H1 (cell line): ENCODE results near the gene UBE4B. TPM values are rescaled to one million over a fixed set of nuclear protein-coding genes. Genes with fewer than 3 reads are reported as not detected.

Experiments used
- CTCF ChIA-PET: fragments of 300-600 bp; sonication (Branson Sonifier 250); formaldehyde crosslinking; loops from one replicate; lab custom pipeline; 2021; ENCODE audit not compliant: partially characterized antibody; lab: Charles Lee
- POLR2A ChIA-PET: fragments of 300-600 bp; sonication (Branson Sonifier 250); formaldehyde crosslinking; loops from one replicate; lab custom pipeline; 2021; ENCODE audit warnings: inconsistent platforms; ENCODE audit not compliant: partially characterized antibody; lab: Charles Lee
- DNase-seq, 2 experiments: peaks; one replicate each; pipeline versions ENCODE4 v3.0.0 to v3.0.0-alpha.2; 2010 to 2022; ENCODE audit warnings: low spot score in 2 of 2, low read depth in 1 of 2, mixed read lengths in 1 of 2
- FAIRE-seq: peaks from 2 replicates; lab custom pipeline; 2011; peaks lifted over from hg19 to GRCh38; lab: Jason Lieb, UNC
- H2AFZ ChIP-seq: 2 replicates; pipeline ENCODE4 v1.8.1; 2012; ENCODE audit warnings: low read length, inconsistent platforms
- H2AK5ac ChIP-seq: 2 replicates; pipeline ENCODE4 v1.6.1; 2013; ENCODE audit warnings: low read depth, low read length
- H2BK120ac ChIP-seq: replicated peaks from 2 replicates; pipeline ENCODE3; 2013; ENCODE audit warnings: low read depth, low read length, inconsistent platforms
- H2BK12ac ChIP-seq: 2 replicates; pipeline ENCODE4 v1.6.1; 2013; ENCODE audit warnings: low read depth, low read length
- H2BK15ac ChIP-seq: 2 replicates; pipeline ENCODE4 v1.6.1; 2013; ENCODE audit warnings: low read length
- H2BK20ac ChIP-seq: 2 replicates; pipeline ENCODE4 v1.6.1; 2013; ENCODE audit warnings: low read length
- H2BK5ac ChIP-seq: 2 replicates; pipeline ENCODE4 v1.6.1; 2013; ENCODE audit warnings: low read depth, low read length
- H3K14ac ChIP-seq: 2 replicates; pipeline ENCODE4 v1.6.1; 2013; ENCODE audit warnings: inconsistent platforms; ENCODE audit not compliant: insufficient read length
- H3K18ac ChIP-seq: 2 replicates; pipeline ENCODE4 v1.6.1; 2013; ENCODE audit warnings: low read length; ENCODE audit errors: extremely low read depth
- H3K23ac ChIP-seq: 2 replicates; pipeline ENCODE4 v1.6.1; 2013; ENCODE audit warnings: inconsistent platforms; ENCODE audit not compliant: insufficient read length
- H3K23me2 ChIP-seq: 2 replicates; pipeline ENCODE4 v1.6.1; 2013; ENCODE audit warnings: low read depth, low read length
- H3K27ac ChIP-seq: 2 replicates; pipeline ENCODE4 v1.6.1; 2011; ENCODE audit warnings: low read depth, low read length, inconsistent platforms
- H3K27me3 ChIP-seq, 4 experiments: replicated peaks in 1 of 4; 1 replicate in 1 of 4; 2 replicates in 3 of 4; pipeline versions ENCODE4 v1.6.1 to v1.8.1; 2011 to 2013; ENCODE audit warnings: low read length in 3 of 4, mild to moderate bottlenecking in 3 of 4, inconsistent platforms in 2 of 4, mixed read lengths in 2 of 4, moderate library complexity in 1 of 4; ENCODE audit not compliant: control insufficient read depth in 3 of 4, insufficient read depth in 3 of 4; ENCODE audit errors: extremely low read depth in 1 of 4
- H3K36me3 ChIP-seq, 4 experiments: 2 replicates each; pipeline versions ENCODE4 v1.6.1 to v1.8.1; 2011 to 2013; ENCODE audit warnings: mild to moderate bottlenecking in 4 of 4, low read length in 3 of 4, moderate library complexity in 2 of 4, control low read depth in 1 of 4, inconsistent platforms in 1 of 4; ENCODE audit not compliant: insufficient read depth in 4 of 4, control insufficient read depth in 2 of 4
- H3K4ac ChIP-seq: replicated peaks from 2 replicates; pipeline ENCODE3; 2013; ENCODE audit warnings: low read length, low read depth, mixed read lengths, inconsistent platforms; ENCODE audit not compliant: insufficient read length
- H3K4me1 ChIP-seq, 4 experiments: replicated peaks in 1 of 4; 1 replicate in 1 of 4; 2 replicates in 3 of 4; pipeline versions ENCODE4 v1.6.1 to v1.8.1; 2011 to 2013; ENCODE audit warnings: low read length in 3 of 4, inconsistent platforms in 2 of 4, mixed read lengths in 1 of 4; ENCODE audit not compliant: insufficient read depth in 4 of 4, control insufficient read depth in 3 of 4
- H3K4me2 ChIP-seq, 2 experiments: 2 replicates each; pipeline versions ENCODE4 v1.6.1 to v1.8.1; 2011 to 2013; ENCODE audit warnings: low read depth in 2 of 2, low read length in 2 of 2, control low read depth in 1 of 2, inconsistent platforms in 1 of 2, mild to moderate bottlenecking in 1 of 2; ENCODE audit not compliant: insufficient read depth in 1 of 2
- H3K4me3 ChIP-seq, 4 experiments: fragments of 200-600, 300-600 bp in 1 of 4; sonication (generic), shearing (Covaris generic), sonication (Bioruptor Twin) in 1 of 4; 2 replicates each; pipeline versions ENCODE4 v1.5.1 to v1.8.1; 2011 to 2016; ENCODE audit warnings: low read length in 4 of 4, low read depth in 3 of 4, control low read depth in 2 of 4, inconsistent platforms in 2 of 4, mild to moderate bottlenecking in 2 of 4, mixed read lengths in 1 of 4, moderate library complexity in 1 of 4; ENCODE audit not compliant: insufficient read depth in 2 of 4; ENCODE audit errors: extremely low read depth in 1 of 4
- H3K56ac ChIP-seq: replicated peaks from 2 replicates; pipeline ENCODE3; 2013; ENCODE audit warnings: low read depth, mild to moderate bottlenecking, mixed read lengths, low read length, inconsistent platforms; ENCODE audit not compliant: insufficient read length
- H3K79me1 ChIP-seq: 2 replicates; pipeline ENCODE4 v1.6.1; 2013; ENCODE audit warnings: low read depth, low read length, control low read depth
- H3K79me2 ChIP-seq, 2 experiments: 2 replicates each; pipeline versions ENCODE4 v1.6.1 to v1.8.1; 2012 to 2013; ENCODE audit warnings: low read length in 2 of 2, mild to moderate bottlenecking in 2 of 2, inconsistent platforms in 1 of 2; ENCODE audit not compliant: insufficient read depth in 2 of 2, control insufficient read depth in 1 of 2
- H3K9ac ChIP-seq, 4 experiments: replicated peaks in 1 of 4; 1 replicate in 1 of 4; 2 replicates in 3 of 4; pipeline versions ENCODE4 v1.6.1 to v1.8.1; 2011 to 2013; ENCODE audit warnings: low read depth in 3 of 4, low read length in 3 of 4, control low read depth in 2 of 4, mild to moderate bottlenecking in 2 of 4, moderate library complexity in 2 of 4, inconsistent platforms in 1 of 4; ENCODE audit errors: extremely low read depth in 1 of 4
- H3K9me3 ChIP-seq, 2 experiments: 2 replicates each; pipeline versions ENCODE4 v1.6.1 to v1.8.1; 2012 to 2013; ENCODE audit warnings: mild to moderate bottlenecking in 2 of 2, moderate library complexity in 2 of 2, control low read depth in 1 of 2, inconsistent platforms in 1 of 2, low read depth in 1 of 2, low read length in 1 of 2, mixed read lengths in 1 of 2; ENCODE audit not compliant: insufficient read depth in 2 of 2
- H4K20me1 ChIP-seq, 2 experiments: replicated peaks in 1 of 2; 2 replicates each; pipeline versions ENCODE3 to v1.8.1; 2011 to 2013; ENCODE audit warnings: inconsistent platforms in 2 of 2, low read length in 2 of 2, mild to moderate bottlenecking in 1 of 2; ENCODE audit not compliant: insufficient read depth in 2 of 2, control insufficient read depth in 1 of 2
- H4K5ac ChIP-seq: 2 replicates; pipeline ENCODE4 v1.6.1; 2013; ENCODE audit warnings: low read length, low read depth, mixed read lengths, inconsistent platforms; ENCODE audit not compliant: insufficient read length
- H4K8ac ChIP-seq: 2 replicates; pipeline ENCODE4 v1.8.0; 2013; ENCODE audit warnings: mild to moderate bottlenecking, moderate library complexity, low read length, inconsistent platforms; ENCODE audit not compliant: insufficient read depth; ENCODE audit errors: extremely low read depth
- H4K91ac ChIP-seq: replicated peaks from 2 replicates; pipeline ENCODE3; 2013; ENCODE audit warnings: low read length, mixed read lengths, inconsistent platforms; ENCODE audit not compliant: insufficient read length
- ASH2L ChIP-seq: fragments of 200-600, 300-600 bp; sonication (generic); IDR thresholded peaks from one replicate; pipeline ENCODE4 v1.7.1; 2017; ENCODE audit warnings: low read length
- CBX5 ChIP-seq: fragments of 300-800, 300-1000 bp; sonication (generic); IDR thresholded peaks from 2 replicates; pipeline ENCODE4 v1.7.1; 2016; ENCODE audit warnings: antibody characterized with exemption, low read length, low read depth
- CEBPB ChIP-seq: IDR thresholded peaks from 2 replicates; pipeline ENCODE4 v1.6.1; 2012; ENCODE audit warnings: low read depth, low read length
- CREB1 ChIP-seq: IDR thresholded peaks from 2 replicates; pipeline ENCODE4 v1.6.1; 2012; ENCODE audit warnings: inconsistent platforms
- CTBP2 ChIP-seq: IDR thresholded peaks from 2 replicates; pipeline ENCODE4 v1.7.0; 2011; ENCODE audit warnings: borderline replicate concordance, mild to moderate bottlenecking, moderate library complexity, mixed read lengths, low read length; ENCODE audit not compliant: insufficient read depth, insufficient read length
- EZH2 ChIP-seq: fragments of 200-600 bp; sonication (generic); IDR thresholded peaks from 2 replicates; pipeline ENCODE4 v1.7.1; 2012; ENCODE audit warnings: low read depth, mild to moderate bottlenecking, moderate library complexity, low read length, inconsistent platforms; ENCODE audit not compliant: severe bottlenecking
- HDAC2 ChIP-seq, 2 experiments: fragments of 300-600 bp in 1 of 2; sonication (generic) in 1 of 2; IDR thresholded peaks; 2 replicates each; pipeline ENCODE4 v1.6.1; 2011 to 2012; ENCODE audit warnings: low read depth in 2 of 2, low read length in 2 of 2, mild to moderate bottlenecking in 2 of 2, moderate library complexity in 2 of 2, borderline replicate concordance in 1 of 2, inconsistent platforms in 1 of 2
- HDAC6 ChIP-seq: IDR thresholded peaks from one replicate; pipeline ENCODE4 v1.7.1; 2012; ENCODE audit warnings: low read depth, mild to moderate bottlenecking, inconsistent platforms, low read length, moderate library complexity
- JUN ChIP-seq: IDR thresholded peaks from 2 replicates; pipeline ENCODE4 v1.6.1; 2011; ENCODE audit warnings: low read depth, mild to moderate bottlenecking, improper control_type of control experiment, low read length
- RAD21 ChIP-seq, 2 experiments: IDR thresholded peaks in 1 of 2; conservative IDR thresholded peaks in 1 of 2; 2 replicates each; pipeline ENCODE4 v1.6.1; 2011; ENCODE audit warnings: low read depth in 2 of 2, low read length in 2 of 2, improper control_type of control experiment in 1 of 2, inconsistent platforms in 1 of 2, mild to moderate bottlenecking in 1 of 2, moderate library complexity in 1 of 2
- RNF2 ChIP-seq: fragments of 200-900, 300-1000 bp; sonication (generic); IDR thresholded peaks from 2 replicates; pipeline ENCODE4 v1.7.1; 2016; ENCODE audit warnings: borderline replicate concordance, low read depth, mild to moderate bottlenecking, antibody characterized with exemption, low read length; ENCODE audit not compliant: poor library complexity, severe bottlenecking; ENCODE audit errors: missing control alignments
- YY1 ChIP-seq: IDR thresholded peaks from 2 replicates; pipeline ENCODE4 v1.6.1; 2011; ENCODE audit warnings: low read depth, mild to moderate bottlenecking, low read length
- WGBS, 2 experiments: shearing (Covaris generic) in 1 of 2; methylation state at CpG; one replicate each; pipeline versions ENCODE4 v1.1.6 to v1.1.7; 2013 to 2015; ENCODE audit warnings: low lambda C conversion rate in 2 of 2, mixed read lengths in 2 of 2, inconsistent platforms in 1 of 2, low coverage in 1 of 2, missing lambda C conversion rate in 1 of 2; ENCODE audit not compliant: insufficient replicate concordance in 2 of 2, insufficient coverage in 1 of 2, insufficient read length in 1 of 2; ENCODE audit errors: extremely low coverage in 1 of 2, missing lambda C conversion rate in 1 of 2; 5-methylcytosine and 5-hydroxymethylcytosine counted together
- polyA plus RNA-seq, 7 experiments: library from polyadenylated mRNA; depleted of rRNA in 3 of 7; stranded (reverse) in 5 of 7; unstranded in 2 of 7; fragments of >200 nt in 5 of 7; fragments of 200-250 nt in 2 of 7; gene quantifications; 1 replicate in 5 of 7; 2 replicates in 1 of 7; 4 replicates in 1 of 7; pipeline versions ENCODE4 v1.2.1 to v1.2.3, GENCODE V29; 2011 to 2013; ENCODE audit warnings: missing spikeins in 2 of 7, mixed read lengths in 2 of 7
- total RNA-seq: library from RNA; stranded (reverse); fragmentation: NEBNext Ultra II Directional; extraction: Animal tissue kit (Norgen Biotek cat#: 25700); gene quantifications from 2 replicates; pipeline ENCODE4 v1.2.1, GENCODE V29; 2021
- TF ChIP-seq, protein P1 (sequence below): IDR thresholded peaks from 2 replicates; pipeline ENCODE4 v1.6.1; 2012; ENCODE audit warnings: inconsistent platforms

UBE4B gene
- total and polyA plus RNA-seq, 2 of the 8 experiments (the other 6 are each of a cell fraction or from before 2014, with no cell fraction given), result 24.5 to 90.1 TPM

DNA sequence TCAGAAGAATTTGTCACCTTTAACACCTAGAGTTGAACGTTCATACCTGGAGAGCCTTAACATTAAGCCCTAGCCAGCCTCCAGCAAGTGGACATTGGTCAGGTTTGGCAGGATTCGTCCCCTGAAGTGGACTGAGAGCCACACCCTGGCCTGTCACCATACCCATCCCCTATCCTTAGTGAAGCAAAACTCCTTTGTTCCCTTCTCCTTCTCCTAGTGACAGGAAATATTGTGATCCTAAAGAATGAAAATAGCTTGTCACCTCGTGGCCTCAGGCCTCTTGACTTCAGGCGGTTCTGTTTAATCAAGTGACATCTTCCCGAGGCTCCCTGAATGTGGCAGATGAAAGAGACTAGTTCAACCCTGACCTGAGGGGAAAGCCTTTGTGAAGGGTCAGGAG is 52.3 kb downstream of the UBE4B start:
- Histone ChIP-seq H3K4me3 (no peak overlapping the region), H3K4me1 (no peaks in the 10 kb centered on the region), H3K36me3 (no peaks in the 10 kb centered on the region; a peak in 1 of 8 replicates), H3K56ac (no peak overlapping the region), H2BK5ac (no peak overlapping the region), H4K8ac (no peak overlapping the region), H2BK12ac (no peak overlapping the region), H2AFZ (no peak overlapping the region), H4K20me1 (peaks cover 0 to 2% of the 10 kb centered on the region in 2 experiments), H4K91ac (no peak overlapping the region), H2BK120ac (no peak overlapping the region), H2AK5ac (no peak overlapping the region), H3K79me2 (peaks cover 0 to 23% of the 10 kb centered on the region in 2 experiments; a peak in 2 of 4 replicates), H3K27ac (no peak overlapping the region), H3K23me2 (no peaks in the 10 kb centered on the region), H3K23ac (no peak overlapping the region), H2BK20ac (no peak overlapping the region), H3K14ac (no peak overlapping the region), H3K9ac (no peak overlapping the region), H3K4ac (no peak overlapping the region), H3K18ac (no peak overlapping the region), H4K5ac (no peak overlapping the region), H2BK15ac (no peak overlapping the region), H3K79me1 (no peaks in the 10 kb centered on the region; the same call in 1 of the 2 replicates), H3K27me3 (no peaks in the 10 kb centered on the region), H3K9me3 (no peaks in the 10 kb centered on the region), H3K4me2 (no peak overlapping the region)
- CTCF ChIA-PET, result no interaction called here
- DNase-seq, result no peak
- no peak for FAIRE-seq
- POLR2A ChIA-PET, result interaction anchor here (1.5 kb wide), 1 partner anchor 9 kb away, joined by 4 read pairs; no protein-coding TSS in a partner anchor
- 91% methylated on average over 5 of the region's 5 CpGs; no CpG with 5 or more reads in 1 of the 2 experiments for WGBS, 2 experiments
- no peak for TF ChIP-seq EZH2
- no peak for TF ChIP-seq HDAC2 (IDR thresholded peaks at IDR 0.05; ENCODE audit: borderline replicate concordance in 1 of 2, low read depth in 2 of 2, low read length in 2 of 2)
- no peak for TF ChIP-seq ASH2L
- no peak for TF ChIP-seq CTBP2
- TF ChIP-seq CBX5, result no peak
- no peak for TF ChIP-seq JUN
- TF ChIP-seq RNF2, result no peak
- TF ChIP-seq, protein P1, sequence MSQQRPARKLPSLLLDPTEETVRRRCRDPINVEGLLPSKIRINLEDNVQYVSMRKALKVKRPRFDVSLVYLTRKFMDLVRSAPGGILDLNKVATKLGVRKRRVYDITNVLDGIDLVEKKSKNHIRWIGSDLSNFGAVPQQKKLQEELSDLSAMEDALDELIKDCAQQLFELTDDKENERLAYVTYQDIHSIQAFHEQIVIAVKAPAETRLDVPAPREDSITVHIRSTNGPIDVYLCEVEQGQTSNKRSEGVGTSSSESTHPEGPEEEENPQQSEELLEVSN, result no peak
- no peak for TF ChIP-seq YY1
- TF ChIP-seq CREB1, result no peak
- no peak for TF ChIP-seq HDAC6
- TF ChIP-seq RAD21 (IDR thresholded peaks at IDR 0.05 in 1 of 2, conservative IDR thresholded peaks at IDR 0.05 in 1 of 2; ENCODE audit: low read depth in 2 of 2, low read length in 2 of 2), result no peak
- no peak for TF ChIP-seq CEBPB
